BJ (cell line): Measurements from ENCODE around the gene CHID1. TPM values are rescaled to one million over a fixed set of nuclear protein-coding genes. Genes with fewer than 3 reads are reported as not detected.
A peak's percentile ranks its signal among the peaks of the same experiment; 100 is the strongest.

Experiments
- CTCF ChIA-PET: fragments of 350-600 bp; formaldehyde crosslinking; extraction: SDS; loops from one replicate; lab custom pipeline; 2021; ENCODE audit warnings: antibody characterized with exemption, inconsistent platforms; lab: Yijun Ruan, JAX
- POLR2A ChIA-PET: fragments of 300-600 bp; sonication (Branson Sonifier 250); formaldehyde crosslinking; extraction: SDS; loops from one replicate; lab custom pipeline; 2021; ENCODE audit warnings: antibody characterized with exemption; lab: Charles Lee
- DNase-seq: peaks from one replicate; pipeline ENCODE4 v3.0.0-alpha.2; 2011; ENCODE audit warnings: low read depth
- H3K27me3 ChIP-seq: 2 replicates; pipeline ENCODE4 v1.6.0; 2011; ENCODE audit warnings: low read length; ENCODE audit not compliant: control insufficient read depth, insufficient read depth
- H3K36me3 ChIP-seq: 2 replicates; pipeline ENCODE4 v1.5.1; 2011; ENCODE audit warnings: low read length; ENCODE audit not compliant: control insufficient read depth, insufficient read depth
- H3K4me3 ChIP-seq: 2 replicates; pipeline ENCODE4 v1.5.1; 2011; ENCODE audit warnings: low read depth, mild to moderate bottlenecking, control low read depth, low read length
- CTCF ChIP-seq: IDR thresholded peaks from 2 replicates; pipeline ENCODE4 v1.5.1; 2011; ENCODE audit warnings: low read depth, mild to moderate bottlenecking, control low read depth, inconsistent platforms, low read length, moderate library complexity; ENCODE audit not compliant: insufficient read depth
- polyA plus RNA-seq: library from polyadenylated mRNA; depleted of rRNA; stranded (reverse); fragments of >200 nt; gene quantifications from 2 replicates; pipeline ENCODE4 v1.2.3, GENCODE V29; 2011

CHID1 gene
- polyA plus RNA-seq, 1 experiment: 178 TPM

DNA sequence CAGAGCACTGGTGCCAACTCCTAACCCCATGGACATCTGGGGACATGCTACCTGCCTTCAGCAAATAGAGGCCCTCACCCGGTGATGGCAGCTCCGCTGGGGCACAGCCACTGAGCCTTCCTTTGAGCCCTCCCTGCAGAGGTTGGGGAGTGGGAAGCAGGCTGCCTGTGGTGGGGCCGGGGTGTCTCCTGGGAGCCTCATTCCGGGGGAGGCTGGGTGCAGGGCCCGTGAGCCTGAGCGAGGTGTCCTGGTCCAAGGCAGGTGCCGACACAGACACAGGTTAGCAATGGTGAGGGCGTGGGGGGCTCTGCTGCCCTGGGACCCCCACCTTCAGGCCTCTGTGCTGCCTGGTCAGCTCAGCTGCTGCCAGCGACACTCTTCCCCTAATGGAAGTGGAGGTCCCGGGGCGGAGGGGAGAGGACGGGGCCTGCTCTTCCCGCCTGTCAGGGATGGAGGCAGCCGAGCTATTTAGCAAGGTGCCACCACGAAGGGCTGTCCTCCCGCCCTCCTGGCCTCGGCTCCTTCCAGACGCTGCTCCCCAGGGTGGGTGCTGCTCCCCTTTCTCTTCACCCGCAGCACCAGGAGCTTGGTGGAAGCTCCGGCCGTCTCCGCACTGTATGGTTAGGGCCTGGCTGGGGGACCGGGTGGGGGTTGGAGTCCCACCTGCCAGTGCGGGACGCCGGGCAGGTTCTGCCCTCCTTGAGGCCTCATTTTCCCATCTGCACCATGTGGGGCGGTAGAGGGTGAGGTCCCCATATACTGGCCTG, 56.7 kb downstream of the CHID1 start:
- no peak overlapping the region for H3K4me3 ChIP-seq

GRCh38 chr11:852762-853161, 57.8 kb downstream of the CHID1 start:
- POLR2A ChIA-PET: no interaction called here
- no peak for TF ChIP-seq CTCF
- no peaks in the 10 kb centered on the region for H3K27me3 ChIP-seq
- no peak for DNase-seq
- CTCF ChIA-PET: no interaction called here
- H3K4me3 ChIP-seq: no peak overlapping the region
- peaks cover 9% of the 10 kb centered on the region for H3K36me3 ChIP-seq

More for the DNA sequence above, 56.7 kb downstream of the CHID1 start:
- no peak for DNase-seq
- no peak for TF ChIP-seq CTCF
- ChIA-PET CTCF (interaction anchor here (0.6 to 1.2 kb wide), 2 partner anchors 11 to 198 kb away, joined by 3 read pairs; no protein-coding TSS in a partner anchor), POLR2A (no interaction called here)
- H3K27me3 ChIP-seq: no peaks in the 10 kb centered on the region
- H3K36me3 ChIP-seq: peaks cover 9% of the 10 kb centered on the region

DNA sequence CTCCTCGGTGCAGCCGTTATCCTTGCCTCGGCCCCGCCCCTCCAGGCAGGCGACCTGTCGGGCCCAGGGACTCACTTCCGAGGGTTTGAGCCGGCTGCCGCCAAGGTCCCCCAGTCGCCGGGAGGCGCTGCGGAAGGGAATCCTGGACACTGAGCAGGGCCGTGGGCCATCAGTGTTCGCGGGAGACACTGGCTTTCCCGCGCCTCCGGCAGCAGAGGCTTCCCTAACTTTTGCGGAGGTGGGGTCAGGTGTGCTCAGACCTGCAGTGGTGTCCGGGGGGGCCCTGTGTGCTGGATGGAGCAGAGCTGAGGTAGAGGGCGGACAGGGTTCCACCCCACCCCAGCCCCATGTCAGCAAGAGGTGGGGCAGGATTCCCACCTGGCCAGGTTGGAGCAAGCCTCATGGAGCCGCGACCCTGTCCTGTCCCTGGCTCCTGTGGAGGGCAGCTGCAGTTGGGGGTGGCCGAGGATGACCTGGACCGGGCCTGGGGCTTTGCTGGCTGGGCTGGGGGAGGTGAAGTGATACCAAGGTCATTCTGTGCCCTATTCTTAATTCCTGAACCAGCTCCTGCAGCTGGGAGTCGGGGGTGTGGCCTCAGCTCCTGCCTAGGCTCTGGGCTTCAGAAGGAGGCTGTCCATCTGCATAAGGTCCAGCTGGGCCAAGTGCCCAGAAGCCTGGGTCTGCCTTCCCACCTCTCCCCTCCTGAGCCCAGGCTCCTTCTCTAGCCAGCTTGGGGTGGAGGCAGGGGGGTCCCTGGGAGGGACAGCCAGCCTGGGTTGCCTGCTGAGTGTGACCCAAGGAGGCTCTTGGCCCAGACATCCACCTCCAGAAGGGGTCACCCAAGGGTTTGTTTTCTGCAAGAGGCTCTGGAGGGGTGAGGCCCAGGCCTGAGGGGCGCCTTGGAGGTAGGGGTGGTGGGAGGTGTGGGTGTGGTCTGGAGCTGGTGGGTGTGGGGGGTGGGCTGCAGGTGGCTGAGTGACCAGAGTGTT, 59.5 kb downstream of the CHID1 start:
- Histone ChIP-seq H3K36me3 (peaks cover 9% of the 10 kb centered on the region), H3K4me3 (no peak overlapping the region), H3K27me3 (no peaks in the 10 kb centered on the region)
- peak; percentile 18; the same call in 1 of the 2 replicates for TF ChIP-seq CTCF
- ChIA-PET CTCF (no interaction called here), POLR2A (no interaction called here)
- no peak for DNase-seq

GRCh38 chr11:849951-850774, 60.4 kb downstream of the CHID1 start:
- POLR2A ChIA-PET: no interaction called here
- CTCF ChIA-PET: interaction anchor here (0.6 to 1.8 kb wide), 4 partner anchors 10 to 101 kb away, joined by 3 to 7 read pairs (median 4); no protein-coding TSS in a partner anchor
- no peak for DNase-seq
- TF ChIP-seq CTCF: no peak
- Histone ChIP-seq H3K27me3 (no peaks in the 10 kb centered on the region), H3K36me3 (peaks cover 6% of the 10 kb centered on the region), H3K4me3 (peak overlapping the region; percentile 15)
